ENCODE measurements around the gene C1QTNF1.

C1QTNF1 gene

DNA sequence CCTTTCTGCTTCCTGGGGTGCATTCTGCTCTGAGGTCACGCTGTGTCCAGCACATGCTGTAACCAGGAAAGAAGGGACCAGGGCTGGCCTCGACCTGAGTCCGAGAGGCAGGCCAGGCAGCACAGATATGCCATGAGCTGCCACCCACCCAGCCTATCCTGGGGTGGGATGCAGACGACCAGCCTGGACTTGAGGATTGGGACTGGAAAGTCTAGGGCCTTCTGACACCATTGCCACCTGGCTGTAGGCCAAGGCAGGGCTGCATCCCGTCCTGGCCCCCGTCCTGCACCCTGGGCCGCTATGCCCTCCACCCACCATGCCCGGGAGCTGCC, 65.0 kb downstream of the C1QTNF1 start:
- DNase-seq: no peak

DNA sequence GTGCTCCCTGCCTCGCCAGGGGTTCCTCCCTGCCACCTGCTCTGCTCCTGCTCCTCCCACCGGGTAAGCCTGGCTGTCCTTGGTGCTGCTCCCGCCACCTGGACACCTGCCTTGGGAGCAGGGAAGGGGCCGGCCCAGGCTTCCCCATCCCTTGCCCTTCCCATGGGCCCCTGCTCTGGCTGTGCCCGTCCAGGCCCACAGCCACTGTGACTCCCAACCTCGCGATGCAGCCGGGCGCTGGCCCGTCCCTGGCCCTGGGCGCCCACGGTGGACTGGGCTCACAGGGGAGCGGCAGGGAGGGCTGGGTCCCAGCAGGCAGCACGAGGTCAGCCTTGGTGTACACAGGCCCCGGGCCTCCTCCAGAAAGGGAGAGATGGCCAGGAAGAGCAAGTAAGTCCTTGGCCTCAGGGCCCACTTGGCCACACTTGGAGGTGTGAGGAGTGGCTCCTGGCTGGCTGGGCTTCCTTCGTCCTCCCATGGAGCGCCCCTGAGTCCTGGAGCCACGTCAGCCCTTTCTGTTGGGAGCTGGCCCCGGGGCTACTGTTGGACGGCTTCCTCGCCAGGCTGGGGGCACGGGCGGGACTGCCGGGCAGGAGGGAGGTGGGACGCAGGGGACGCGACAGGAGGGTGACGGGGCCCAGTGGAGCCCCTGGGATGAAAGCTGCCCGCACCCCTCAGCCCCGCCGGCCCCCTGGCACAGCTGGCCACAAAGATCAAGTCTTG, 65.9 kb downstream of the C1QTNF1 start:
- DNase-seq: no peak

DNA sequence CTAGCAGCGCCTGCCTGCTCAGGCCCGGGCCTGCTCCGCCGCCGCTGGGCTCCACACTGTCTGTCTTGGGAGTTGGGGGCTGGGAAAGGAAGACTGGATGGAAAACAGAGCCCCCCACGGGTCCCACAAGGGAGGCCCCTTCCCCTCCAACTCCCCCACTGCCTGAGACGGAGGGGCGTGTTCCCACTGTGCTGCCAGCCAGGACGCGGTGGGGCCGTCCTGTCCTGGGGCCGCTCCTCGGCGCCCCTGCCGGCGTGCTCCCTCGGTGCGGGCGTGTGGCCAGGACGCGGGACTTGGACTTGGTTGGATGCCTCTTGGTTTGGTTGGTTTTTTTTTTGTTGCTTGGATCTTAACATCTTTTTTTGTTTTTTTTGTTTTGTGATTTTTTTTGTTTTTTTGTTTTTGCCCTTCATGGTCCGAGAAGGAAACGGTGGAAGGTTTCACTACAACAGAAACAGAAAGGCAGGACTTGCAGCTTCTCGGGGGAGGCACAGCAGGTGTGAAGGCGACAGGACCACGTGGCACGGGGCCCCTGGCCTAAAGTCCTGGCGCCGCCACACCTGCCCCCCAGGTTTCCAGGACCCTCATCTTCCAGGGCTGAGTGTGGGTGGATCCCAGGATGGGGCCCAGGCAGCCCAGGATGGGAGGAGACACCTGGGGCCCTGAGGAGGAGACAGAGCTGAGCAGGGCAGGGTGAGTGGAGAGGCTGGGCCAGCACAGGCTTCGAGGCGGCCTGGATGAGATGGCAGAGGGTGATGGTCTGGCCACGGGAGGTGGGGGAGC, 66.7 kb downstream of the C1QTNF1 start:
- no peak for DNase-seq

DNA sequence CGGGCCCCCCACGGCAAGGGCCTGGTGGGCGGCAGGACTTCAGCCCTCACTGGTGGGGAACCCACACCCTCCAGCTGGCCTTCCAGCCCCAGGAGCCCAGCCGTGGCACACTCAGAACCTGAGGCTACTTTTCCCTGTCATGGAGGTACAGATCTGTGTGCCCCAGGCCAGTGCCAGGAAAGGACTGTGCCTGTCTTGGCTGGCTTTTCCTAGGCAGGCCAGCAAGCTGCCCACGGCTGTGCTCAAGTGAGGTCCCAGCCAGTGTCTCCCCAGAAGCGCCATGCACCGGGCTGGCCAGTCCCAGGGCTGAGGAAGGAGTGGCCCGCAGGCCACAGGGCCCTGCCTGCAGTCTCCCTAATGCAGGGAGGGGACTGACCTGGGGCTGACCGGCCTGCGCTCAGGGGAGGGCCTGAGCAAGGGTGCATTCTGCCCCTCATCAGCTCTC, 67.3 kb downstream of the C1QTNF1 start:
- DNase-seq: no peak

DNA sequence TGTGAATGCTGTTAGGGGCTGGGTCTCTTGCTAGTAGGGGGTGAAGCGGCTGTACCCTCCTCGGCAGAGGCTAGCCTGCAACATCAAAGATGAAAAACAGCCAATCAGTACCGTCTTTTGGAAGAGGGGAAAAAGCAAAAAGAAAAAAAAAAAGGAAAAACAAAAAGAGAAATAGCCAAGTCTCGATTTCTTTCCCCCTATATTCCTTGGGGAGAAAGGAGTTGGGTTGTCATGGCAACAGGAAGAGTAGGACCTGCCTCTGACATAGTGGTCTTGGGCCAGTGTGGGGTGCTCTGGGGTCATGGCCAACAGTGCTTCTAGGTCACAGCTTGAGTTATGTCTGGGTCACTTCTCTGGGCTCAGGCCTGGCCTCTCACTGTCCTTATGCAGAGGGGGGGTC, 68.6 kb downstream of the C1QTNF1 start:
- DNase-seq: no peak

DNA sequence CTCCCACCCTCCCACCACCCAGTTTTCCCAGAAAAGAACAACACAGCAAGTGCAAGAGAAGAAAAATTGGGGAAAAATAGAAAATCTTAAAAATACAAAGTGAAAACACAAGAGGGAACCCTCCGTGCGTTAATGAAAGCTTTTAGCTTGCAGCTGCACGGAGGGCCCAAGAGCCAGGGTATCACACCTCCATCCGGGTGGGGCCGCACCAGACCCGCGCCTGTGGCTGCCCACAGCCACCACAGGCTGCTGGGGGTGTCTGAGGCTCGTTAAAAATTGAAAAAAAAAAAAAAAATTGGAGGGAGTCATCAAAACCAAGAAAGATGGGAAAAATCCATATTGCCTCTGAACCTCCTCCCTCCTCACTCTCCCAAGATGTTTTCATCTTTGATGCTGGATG, 69.3 kb downstream of the C1QTNF1 start:
- DNase-seq: no peak

GRCh38 chr17:79094261-79094660, 70.3 kb downstream of the C1QTNF1 start:
- no peak for DNase-seq

DNA sequence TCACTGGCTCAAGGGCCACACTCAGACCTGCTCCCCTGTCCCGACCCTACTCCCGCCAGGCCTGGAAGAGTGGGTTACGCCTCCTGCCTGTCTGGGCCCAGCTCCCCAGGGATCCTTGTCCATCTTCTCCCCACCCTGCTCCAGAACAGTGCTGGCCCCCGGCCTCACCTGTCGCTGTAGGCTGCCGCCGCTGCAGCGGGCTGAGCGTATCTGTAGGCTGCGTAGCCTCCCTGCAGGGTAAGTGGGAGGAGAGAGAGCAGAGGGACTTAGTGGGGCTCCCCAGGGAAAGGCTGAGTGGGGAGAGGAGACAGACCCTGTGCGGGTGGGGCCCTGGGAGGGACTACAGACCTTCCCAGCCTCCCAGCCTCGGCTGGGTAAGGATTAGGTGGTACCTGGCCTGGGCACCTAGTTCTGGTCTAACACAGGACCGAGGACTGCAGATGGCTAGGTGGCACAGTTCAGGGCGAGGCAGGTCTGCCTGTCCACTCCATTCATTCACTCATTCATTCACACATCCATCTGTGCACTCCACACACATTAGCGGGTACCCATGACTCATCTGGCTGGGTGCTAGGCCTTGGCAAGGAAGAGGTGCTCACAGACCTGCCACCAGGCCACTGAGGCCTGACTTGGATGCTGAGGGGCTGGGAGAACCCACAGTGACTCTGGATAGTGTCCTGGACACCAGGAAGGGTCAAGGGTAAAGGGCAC, 71.5 kb downstream of the C1QTNF1 start:
- no peak for DNase-seq

DNA sequence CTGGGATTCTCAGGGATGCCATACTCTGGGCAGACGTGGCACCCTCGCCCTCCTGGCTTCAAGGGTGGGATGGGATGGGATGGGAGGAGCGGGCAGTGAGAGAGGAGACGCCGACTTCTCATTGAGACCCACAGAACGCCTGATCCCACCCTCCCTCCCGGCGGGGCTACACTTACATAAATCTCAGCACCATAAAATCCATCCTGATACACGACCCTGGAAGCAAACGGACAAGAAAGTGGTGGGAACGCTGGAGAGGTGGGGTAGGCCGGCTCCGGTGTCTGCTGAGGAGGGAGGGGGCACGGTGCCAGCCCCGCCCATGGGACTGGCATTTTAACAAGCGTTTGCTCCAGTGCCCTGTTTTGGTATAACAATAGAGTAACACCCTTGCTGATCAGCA, 72.5 kb downstream of the C1QTNF1 start:
- no peak for DNase-seq

- DNase-seq: no peak
Observed at GRCh38 chr17:79097226-79098055, 73.5 kb downstream of the C1QTNF1 start.

DNA sequence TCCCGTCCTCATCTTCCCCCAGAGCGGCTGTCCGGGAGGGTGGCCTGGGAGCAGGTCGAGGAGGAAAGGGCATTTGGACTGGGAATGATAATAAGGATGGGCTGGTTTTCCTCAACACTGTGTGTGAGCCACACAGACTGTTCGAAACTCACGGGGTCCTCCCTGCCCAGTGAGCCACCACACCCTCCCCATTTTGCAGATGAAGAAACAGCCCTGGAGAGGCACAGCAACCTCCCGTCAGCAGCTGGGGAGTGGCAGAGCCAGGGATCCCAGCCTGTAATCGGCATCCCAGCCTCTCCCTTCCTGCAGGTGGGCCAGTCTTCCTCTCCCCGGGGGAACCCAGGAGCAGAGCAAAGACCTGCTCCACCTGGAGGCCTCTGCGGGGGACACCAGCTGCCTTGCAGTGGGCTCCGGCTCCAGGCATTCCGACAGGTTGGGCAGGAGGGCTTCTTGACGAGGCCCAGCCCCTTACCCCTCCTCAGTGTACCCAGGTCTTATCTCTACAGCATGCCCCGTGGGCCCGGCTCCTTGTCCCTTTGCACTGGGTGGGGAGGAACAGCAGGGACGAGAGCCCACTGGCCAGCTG, 74.4 kb downstream of the C1QTNF1 start:
- no peak for DNase-seq

Measured in anterior cingulate cortex (tissue), 58 donors.